Astrocyte (in vitro differentiated cells and primary cell): ENCODE data around the gene APBB2. TPM values are rescaled to one million over a fixed set of nuclear protein-coding genes. Genes with fewer than 3 reads are reported as not detected.

Experiments used
- DNase-seq: peaks from one replicate; pipeline ENCODE4 v3.0.0-alpha.2; 2010; ENCODE audit warnings: low read depth
- FAIRE-seq: peaks from 2 replicates; lab custom pipeline; 2011; peaks lifted over from hg19 to GRCh38; lab: Jason Lieb, UNC
- H2AFZ ChIP-seq: 2 replicates; pipeline ENCODE4 v1.6.0; 2012; ENCODE audit warnings: low read depth, low read length, inconsistent platforms
- H3K27ac ChIP-seq: 2 replicates; pipeline ENCODE4 v1.5.1; 2011; ENCODE audit warnings: low read depth, low read length, inconsistent platforms
- H3K27me3 ChIP-seq: 2 replicates; pipeline ENCODE4 v1.6.0; 2011; ENCODE audit warnings: low read length, inconsistent platforms; ENCODE audit not compliant: insufficient read depth
- H3K36me3 ChIP-seq: 2 replicates; pipeline ENCODE4 v1.5.1; 2011; ENCODE audit warnings: low read length, inconsistent platforms; ENCODE audit not compliant: insufficient read depth
- H3K4me1 ChIP-seq: 2 replicates; pipeline ENCODE4 v1.5.1; 2011; ENCODE audit warnings: low read length, inconsistent platforms; ENCODE audit not compliant: insufficient read depth
- H3K4me2 ChIP-seq: 2 replicates; pipeline ENCODE4 v1.6.0; 2012; ENCODE audit warnings: low read length, inconsistent platforms
- H3K4me3 ChIP-seq: 2 replicates; pipeline ENCODE4 v1.5.1; 2011; ENCODE audit warnings: low read depth, mild to moderate bottlenecking, low read length, inconsistent platforms; ENCODE audit not compliant: insufficient read depth
- H3K79me2 ChIP-seq: 2 replicates; pipeline ENCODE4 v1.6.0; 2012; ENCODE audit warnings: mild to moderate bottlenecking, low read length, inconsistent platforms; ENCODE audit not compliant: insufficient read depth
- H3K9ac ChIP-seq: 2 replicates; pipeline ENCODE4 v1.6.0; 2012; ENCODE audit warnings: mild to moderate bottlenecking, low read length, inconsistent platforms
- H3K9me3 ChIP-seq: 2 replicates; pipeline ENCODE4 v1.5.1; 2012; ENCODE audit warnings: low read depth, mild to moderate bottlenecking, low read length, inconsistent platforms; ENCODE audit not compliant: insufficient read depth
- H4K20me1 ChIP-seq: 2 replicates; pipeline ENCODE4 v1.6.0; 2012; ENCODE audit warnings: low read length, inconsistent platforms; ENCODE audit not compliant: insufficient read depth
- H3K27ac Mint-ChIP-seq: one replicate; pipeline ENCODE4 v1.8.0; 2021; ENCODE audit warnings: mild to moderate bottlenecking, mixed read lengths; ENCODE audit not compliant: unreplicated experiment
- H3K27me3 Mint-ChIP-seq: one replicate; pipeline ENCODE4 v1.8.0; 2021; ENCODE audit warnings: low read depth, mixed read lengths; ENCODE audit not compliant: unreplicated experiment
- H3K36me3 Mint-ChIP-seq: one replicate; pipeline ENCODE4 v1.8.0; 2021; ENCODE audit warnings: low read depth, mixed read lengths; ENCODE audit not compliant: unreplicated experiment
- H3K4me1 Mint-ChIP-seq: one replicate; pipeline ENCODE4 v1.8.0; 2021; ENCODE audit warnings: low read depth, mixed read lengths; ENCODE audit not compliant: unreplicated experiment
- H3K4me3 Mint-ChIP-seq: one replicate; pipeline ENCODE4 v1.8.0; 2021; ENCODE audit warnings: mild to moderate bottlenecking, moderate library complexity, mixed read lengths; ENCODE audit not compliant: unreplicated experiment
- H3K9me3 Mint-ChIP-seq: one replicate; pipeline ENCODE4 v1.8.0; 2021; ENCODE audit warnings: mild to moderate bottlenecking, mixed read lengths; ENCODE audit not compliant: unreplicated experiment
- EZH2 ChIP-seq: IDR thresholded peaks from 2 replicates; pipeline ENCODE4 v1.6.1; 2012; ENCODE audit warnings: mild to moderate bottlenecking, low read length, inconsistent platforms; ENCODE audit not compliant: insufficient read depth
- total RNA-seq: library from RNA; stranded (reverse); gene quantifications from 2 replicates; pipeline ENCODE4 v1.2.1, GENCODE V29; 2021
- TF ChIP-seq, protein P1 (sequence below): IDR thresholded peaks from 2 replicates; pipeline ENCODE4 v1.5.1; 2011; ENCODE audit warnings: low read depth, mild to moderate bottlenecking, inconsistent platforms, low read length, moderate library complexity; ENCODE audit not compliant: insufficient read depth

Gene APBB2
- total RNA-seq, 1 donor from 2014 or later, result 173 TPM

DNA sequence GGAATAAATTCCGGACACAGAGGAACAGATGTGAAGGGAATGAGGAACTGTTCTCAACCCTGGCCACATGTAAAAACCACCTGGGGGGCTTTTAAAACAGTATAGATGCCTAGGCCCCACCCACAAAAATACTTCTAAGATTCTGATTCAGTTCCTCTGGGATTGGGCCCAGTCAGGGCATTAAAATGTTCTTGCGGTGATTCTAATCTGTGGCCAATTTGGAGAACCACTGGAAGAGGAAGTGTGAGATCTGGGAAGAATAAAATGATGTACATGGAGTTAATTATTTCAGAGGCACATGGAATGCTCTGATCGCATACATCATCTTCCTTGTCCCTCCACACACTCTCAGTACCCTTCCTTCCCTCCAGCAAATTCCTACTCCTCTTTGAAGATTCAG lies 192.2 kb downstream of the APBB2 start:
- no peak overlapping the region for H3K4me3 Mint-ChIP-seq
- peak overlapping the region; percentile 35 for H3K27ac Mint-ChIP-seq
- H3K4me3 ChIP-seq, result no peak overlapping the region
- peaks cover 18% of the 10 kb centered on the region for H3K9me3 Mint-ChIP-seq
- peaks cover 22% of the 10 kb centered on the region for H3K4me1 Mint-ChIP-seq
- FAIRE-seq, result no peak
- no peaks in the 10 kb centered on the region for H3K27me3 ChIP-seq
- no peaks in the 10 kb centered on the region for H4K20me1 ChIP-seq
- no peak for TF ChIP-seq EZH2
- TF ChIP-seq, protein P1, sequence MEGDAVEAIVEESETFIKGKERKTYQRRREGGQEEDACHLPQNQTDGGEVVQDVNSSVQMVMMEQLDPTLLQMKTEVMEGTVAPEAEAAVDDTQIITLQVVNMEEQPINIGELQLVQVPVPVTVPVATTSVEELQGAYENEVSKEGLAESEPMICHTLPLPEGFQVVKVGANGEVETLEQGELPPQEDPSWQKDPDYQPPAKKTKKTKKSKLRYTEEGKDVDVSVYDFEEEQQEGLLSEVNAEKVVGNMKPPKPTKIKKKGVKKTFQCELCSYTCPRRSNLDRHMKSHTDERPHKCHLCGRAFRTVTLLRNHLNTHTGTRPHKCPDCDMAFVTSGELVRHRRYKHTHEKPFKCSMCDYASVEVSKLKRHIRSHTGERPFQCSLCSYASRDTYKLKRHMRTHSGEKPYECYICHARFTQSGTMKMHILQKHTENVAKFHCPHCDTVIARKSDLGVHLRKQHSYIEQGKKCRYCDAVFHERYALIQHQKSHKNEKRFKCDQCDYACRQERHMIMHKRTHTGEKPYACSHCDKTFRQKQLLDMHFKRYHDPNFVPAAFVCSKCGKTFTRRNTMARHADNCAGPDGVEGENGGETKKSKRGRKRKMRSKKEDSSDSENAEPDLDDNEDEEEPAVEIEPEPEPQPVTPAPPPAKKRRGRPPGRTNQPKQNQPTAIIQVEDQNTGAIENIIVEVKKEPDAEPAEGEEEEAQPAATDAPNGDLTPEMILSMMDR, result no peak
- H3K4me2 ChIP-seq, result no peak overlapping the region
- peak; percentile 35 for DNase-seq
- H3K27me3 Mint-ChIP-seq, result no peaks in the 10 kb centered on the region
- no peak overlapping the region for H2AFZ ChIP-seq
- H3K36me3 ChIP-seq, result no peaks in the 10 kb centered on the region
- H3K4me1 ChIP-seq, result peaks cover 7% of the 10 kb centered on the region
- peak overlapping the region; percentile 22 for H3K27ac ChIP-seq
- H3K79me2 ChIP-seq, result peaks cover 9% of the 10 kb centered on the region
- peaks cover 43% of the 10 kb centered on the region for H3K36me3 Mint-ChIP-seq
- peaks cover 11% of the 10 kb centered on the region for H3K9me3 ChIP-seq
- H3K9ac ChIP-seq, result no peak overlapping the region

DNA sequence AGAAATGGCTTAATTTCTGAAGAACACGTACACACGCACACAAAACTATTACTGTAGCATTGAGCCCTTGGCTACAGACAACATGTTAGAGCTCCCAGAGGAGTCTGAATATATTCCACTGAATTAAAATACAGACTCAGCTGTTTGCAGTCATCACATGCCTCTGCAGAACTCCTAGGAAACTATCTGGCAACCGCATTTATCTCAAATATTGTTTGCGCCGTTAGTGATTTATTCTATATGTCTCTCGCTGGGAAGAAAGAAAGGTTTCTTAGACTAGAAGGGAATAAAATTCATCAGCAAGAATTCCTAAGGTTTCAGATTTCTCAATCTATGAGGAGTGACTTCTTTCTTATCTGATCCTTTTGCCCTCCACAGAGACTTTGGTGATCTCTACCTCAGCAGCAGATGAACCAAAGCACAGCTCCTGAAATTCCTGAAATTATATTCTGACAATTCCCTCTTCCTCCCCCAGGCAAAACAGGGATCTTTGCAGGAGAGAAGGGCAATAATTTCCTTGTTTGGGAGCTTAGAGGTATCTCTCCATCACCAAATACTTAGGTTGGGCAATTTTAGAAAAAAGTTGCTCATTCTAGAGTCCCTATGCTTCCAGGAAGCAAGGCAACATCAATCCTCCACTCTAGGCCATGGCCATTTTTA lies 199.2 kb downstream of the APBB2 start:
- Mint-ChIP-seq H3K27ac (no peak overlapping the region), H3K4me1 (peaks cover 32% of the 10 kb centered on the region), H3K4me3 (no peak overlapping the region), H3K36me3 (peaks cover 10% of the 10 kb centered on the region), H3K27me3 (no peaks in the 10 kb centered on the region), H3K9me3 (no peaks in the 10 kb centered on the region)
- no peaks in the 10 kb centered on the region for H3K9me3 ChIP-seq
- no peaks in the 10 kb centered on the region for H4K20me1 ChIP-seq
- H3K36me3 ChIP-seq, result peaks cover 9% of the 10 kb centered on the region
- H2AFZ ChIP-seq, result no peak overlapping the region
- no peak for TF ChIP-seq EZH2
- TF ChIP-seq, protein P1, result no peak
- H3K27ac ChIP-seq, result no peak overlapping the region
- no peak overlapping the region for H3K9ac ChIP-seq
- H3K27me3 ChIP-seq, result no peaks in the 10 kb centered on the region
- no peak for FAIRE-seq
- H3K4me2 ChIP-seq, result no peak overlapping the region
- DNase-seq, result no peak
- no peak overlapping the region for H3K4me3 ChIP-seq
- peaks cover 3% of the 10 kb centered on the region for H3K4me1 ChIP-seq
- H3K79me2 ChIP-seq, result peaks cover 14% of the 10 kb centered on the region

DNA sequence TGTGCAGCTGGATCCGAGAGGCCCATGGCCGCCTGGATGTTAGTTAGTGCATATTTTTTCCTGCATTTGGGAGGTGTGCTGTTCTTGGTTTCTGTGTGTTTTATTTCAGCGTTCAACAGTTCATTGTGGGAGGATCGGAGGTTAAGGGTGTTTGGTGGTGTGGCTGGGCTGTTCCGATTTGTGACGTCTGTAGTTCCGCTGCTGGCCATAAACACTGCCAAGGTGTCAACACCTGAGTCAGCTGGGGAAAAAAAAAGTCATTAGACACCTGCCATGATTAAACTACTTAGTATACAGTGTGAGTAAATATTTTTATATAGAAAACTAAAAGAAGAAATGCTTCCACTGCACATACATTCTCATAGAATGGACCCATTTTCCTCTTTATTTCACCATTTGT lies 200.2 kb downstream of the APBB2 start:
- H3K36me3 Mint-ChIP-seq, result peaks cover 14% of the 10 kb centered on the region
- Histone ChIP-seq H4K20me1 (no peaks in the 10 kb centered on the region), H3K27ac (no peak overlapping the region), H3K9me3 (no peaks in the 10 kb centered on the region), H3K9ac (no peak overlapping the region), H2AFZ (no peak overlapping the region), H3K27me3 (no peaks in the 10 kb centered on the region), H3K4me2 (no peak overlapping the region), H3K36me3 (peaks cover 9% of the 10 kb centered on the region), H3K79me2 (peaks cover 14% of the 10 kb centered on the region), H3K4me1 (peaks cover 3% of the 10 kb centered on the region), H3K4me3 (no peak overlapping the region)
- DNase-seq, result no peak
- no peak for FAIRE-seq
- H3K27me3 Mint-ChIP-seq, result no peaks in the 10 kb centered on the region
- TF ChIP-seq EZH2, result no peak
- TF ChIP-seq, protein P1, result no peak
- H3K27ac Mint-ChIP-seq, result peak overlapping the region; percentile 11
- H3K9me3 Mint-ChIP-seq, result no peaks in the 10 kb centered on the region
- no peak overlapping the region for H3K4me3 Mint-ChIP-seq
- peaks cover 36% of the 10 kb centered on the region for H3K4me1 Mint-ChIP-seq
